Suprapubic skin (tissue), 3 donors: Measurements from ENCODE around the gene ADRA2C.

Experiments
- POLR2A ChIP-seq, 2 donors: fragments of 450-650 bp; IDR thresholded peaks; one replicate each; pipeline ENCODE4 v1.6.1; 2017; ENCODE audit warnings: antibody characterized with exemption in 2 of 2, mild to moderate bottlenecking in 2 of 2, moderate library complexity in 2 of 2
- TF ChIP-seq, protein P1 (sequence below), 2 donors: fragments of 200-600 bp in 1 of 2; fragments of 450-650 bp in 1 of 2; sonication (generic) in 1 of 2; IDR thresholded peaks; one replicate each; pipeline ENCODE4 v1.5.1; 2016 to 2019; ENCODE audit warnings: antibody characterized with exemption in 2 of 2, mild to moderate bottlenecking in 1 of 2, moderate library complexity in 1 of 2

- TF ChIP-seq, protein P1, sequence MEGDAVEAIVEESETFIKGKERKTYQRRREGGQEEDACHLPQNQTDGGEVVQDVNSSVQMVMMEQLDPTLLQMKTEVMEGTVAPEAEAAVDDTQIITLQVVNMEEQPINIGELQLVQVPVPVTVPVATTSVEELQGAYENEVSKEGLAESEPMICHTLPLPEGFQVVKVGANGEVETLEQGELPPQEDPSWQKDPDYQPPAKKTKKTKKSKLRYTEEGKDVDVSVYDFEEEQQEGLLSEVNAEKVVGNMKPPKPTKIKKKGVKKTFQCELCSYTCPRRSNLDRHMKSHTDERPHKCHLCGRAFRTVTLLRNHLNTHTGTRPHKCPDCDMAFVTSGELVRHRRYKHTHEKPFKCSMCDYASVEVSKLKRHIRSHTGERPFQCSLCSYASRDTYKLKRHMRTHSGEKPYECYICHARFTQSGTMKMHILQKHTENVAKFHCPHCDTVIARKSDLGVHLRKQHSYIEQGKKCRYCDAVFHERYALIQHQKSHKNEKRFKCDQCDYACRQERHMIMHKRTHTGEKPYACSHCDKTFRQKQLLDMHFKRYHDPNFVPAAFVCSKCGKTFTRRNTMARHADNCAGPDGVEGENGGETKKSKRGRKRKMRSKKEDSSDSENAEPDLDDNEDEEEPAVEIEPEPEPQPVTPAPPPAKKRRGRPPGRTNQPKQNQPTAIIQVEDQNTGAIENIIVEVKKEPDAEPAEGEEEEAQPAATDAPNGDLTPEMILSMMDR (IDR thresholded peaks at IDR 0.05): no peak
- TF ChIP-seq POLR2A (IDR thresholded peaks at IDR 0.05): no peak
Measured at GRCh38 chr4:3770323-3771163, 4.4 kb downstream of the ADRA2C start.
